ENCODE results near the gene CLOCK.
"Not testable (repeated sequence)": the region's sequence is repeated elsewhere in the genome, so short reads cannot be mapped to it uniquely, and the experiment has no call there.

CLOCK gene, protein sequence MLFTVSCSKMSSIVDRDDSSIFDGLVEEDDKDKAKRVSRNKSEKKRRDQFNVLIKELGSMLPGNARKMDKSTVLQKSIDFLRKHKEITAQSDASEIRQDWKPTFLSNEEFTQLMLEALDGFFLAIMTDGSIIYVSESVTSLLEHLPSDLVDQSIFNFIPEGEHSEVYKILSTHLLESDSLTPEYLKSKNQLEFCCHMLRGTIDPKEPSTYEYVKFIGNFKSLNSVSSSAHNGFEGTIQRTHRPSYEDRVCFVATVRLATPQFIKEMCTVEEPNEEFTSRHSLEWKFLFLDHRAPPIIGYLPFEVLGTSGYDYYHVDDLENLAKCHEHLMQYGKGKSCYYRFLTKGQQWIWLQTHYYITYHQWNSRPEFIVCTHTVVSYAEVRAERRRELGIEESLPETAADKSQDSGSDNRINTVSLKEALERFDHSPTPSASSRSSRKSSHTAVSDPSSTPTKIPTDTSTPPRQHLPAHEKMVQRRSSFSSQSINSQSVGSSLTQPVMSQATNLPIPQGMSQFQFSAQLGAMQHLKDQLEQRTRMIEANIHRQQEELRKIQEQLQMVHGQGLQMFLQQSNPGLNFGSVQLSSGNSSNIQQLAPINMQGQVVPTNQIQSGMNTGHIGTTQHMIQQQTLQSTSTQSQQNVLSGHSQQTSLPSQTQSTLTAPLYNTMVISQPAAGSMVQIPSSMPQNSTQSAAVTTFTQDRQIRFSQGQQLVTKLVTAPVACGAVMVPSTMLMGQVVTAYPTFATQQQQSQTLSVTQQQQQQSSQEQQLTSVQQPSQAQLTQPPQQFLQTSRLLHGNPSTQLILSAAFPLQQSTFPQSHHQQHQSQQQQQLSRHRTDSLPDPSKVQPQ

DNA sequence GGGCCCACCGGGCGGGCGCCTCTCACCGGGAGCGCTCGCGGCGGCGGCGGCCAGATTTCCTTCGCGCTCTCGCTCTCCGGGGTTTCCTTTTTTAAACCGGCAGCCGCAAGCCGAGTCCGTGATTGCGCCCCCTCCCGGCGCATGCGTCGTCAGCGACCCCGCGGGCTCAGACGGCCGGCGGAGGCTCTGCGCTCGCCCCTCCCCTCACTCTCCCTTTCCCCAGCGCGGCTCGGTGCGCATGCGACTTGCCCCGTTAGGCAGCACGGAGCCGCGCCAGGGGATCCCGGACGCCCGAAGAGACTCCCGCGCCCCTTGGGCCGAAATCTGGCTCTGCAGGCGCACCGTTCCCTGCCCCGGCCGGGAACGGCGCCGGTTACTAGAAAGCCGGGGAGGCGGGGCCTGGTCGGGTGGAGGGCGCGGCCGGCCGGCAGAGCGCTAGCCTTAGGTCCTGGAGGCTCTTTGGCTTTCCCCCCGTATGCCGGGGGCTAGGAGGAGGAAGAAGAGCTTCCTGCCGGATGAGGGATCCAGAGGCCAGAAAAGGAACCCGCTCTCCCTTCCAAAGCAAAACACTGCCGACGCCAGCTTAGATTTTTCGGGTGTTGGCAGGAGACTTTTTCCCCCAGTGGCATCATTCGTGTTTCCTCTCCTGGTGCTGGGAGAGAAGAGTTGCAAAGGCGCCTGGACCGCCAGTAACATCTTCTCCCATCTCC lies at the start of gene CLOCK:
Gene CLOCK (minus strand): TSS at position 154 of the 710 bp plus-strand sequence. CDS start 64,124 bp downstream, outside the sequence.
- FAIRE-seq = peak; percentile 73
- DNase-seq (ENCODE audit: insufficient read length, low spot score) = peak; percentile 50

DNA sequence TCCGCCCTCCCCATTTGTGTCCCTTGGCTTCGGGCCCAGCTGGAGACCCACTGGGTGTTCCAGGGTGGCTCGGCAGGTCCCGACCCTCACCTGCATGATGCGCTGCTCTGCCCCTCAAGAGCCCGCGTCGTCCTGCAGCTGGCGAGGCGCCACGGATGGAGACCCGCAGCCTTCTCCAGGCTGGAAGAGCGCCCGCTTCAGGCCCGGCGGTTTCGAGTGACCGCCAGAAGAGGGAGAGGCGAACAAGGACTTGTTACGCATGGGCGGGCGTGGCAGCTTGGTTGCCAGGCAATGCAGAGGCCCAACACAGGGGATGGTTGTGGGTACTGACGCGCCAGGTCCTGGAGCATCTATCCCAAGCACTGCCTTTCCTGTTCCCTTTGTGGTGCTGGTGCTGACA lies 45.3 kb upstream of the CLOCK start, which contains the start of gene PDCL2:
Gene PDCL2 (minus strand): TSS at position 232 of the 400 bp plus-strand sequence. CDS start 136 bp downstream, at position 96.
- DNase-seq (ENCODE audit: insufficient read length, low spot score) (no peak), FAIRE-seq (no peak)

DNA sequence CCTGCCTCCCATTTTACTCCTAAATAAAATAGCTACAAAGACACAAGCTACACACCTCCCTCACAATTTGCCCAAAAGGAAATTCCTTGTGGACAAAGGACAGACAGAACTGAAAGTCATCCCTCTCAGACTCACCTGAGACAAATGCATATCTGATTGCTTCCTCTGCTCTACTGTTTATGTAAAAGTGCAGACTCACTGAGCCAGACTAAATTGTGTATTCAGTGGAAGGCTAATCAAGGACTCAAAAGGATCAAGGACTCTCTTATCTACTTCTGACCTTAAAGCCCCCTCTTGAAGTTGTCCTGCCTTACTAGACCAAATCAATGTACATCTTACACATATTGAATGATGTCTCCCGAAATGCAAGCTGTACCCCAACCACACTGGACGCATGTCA lies 41.5 kb upstream of the CLOCK start:
- DNase-seq (ENCODE audit: insufficient read length, low spot score) = no peak
- no peak for FAIRE-seq

DNA sequence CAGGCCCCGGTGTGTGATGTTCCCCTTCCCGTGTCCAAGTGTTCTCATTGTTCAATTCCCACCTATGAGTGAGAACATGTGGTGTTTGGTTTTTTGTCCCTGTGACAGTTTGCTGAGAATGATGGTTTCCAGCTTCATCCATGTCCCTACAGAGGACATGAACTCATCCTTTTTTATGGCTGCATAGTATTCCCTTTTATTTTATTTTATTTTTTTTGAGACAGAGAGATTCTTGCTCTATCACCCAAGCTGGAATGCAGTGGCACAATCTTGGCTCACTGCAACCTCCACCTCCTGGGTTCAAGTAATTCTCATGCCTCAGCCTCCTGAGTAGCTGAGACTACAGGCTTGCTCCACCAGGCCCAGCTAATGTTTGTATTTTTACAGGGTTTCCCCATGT lies 36.1 kb upstream of the CLOCK start:
- FAIRE-seq = peak; percentile 85
- not testable (repeated sequence) for DNase-seq (ENCODE audit: insufficient read length, low spot score)

DNA sequence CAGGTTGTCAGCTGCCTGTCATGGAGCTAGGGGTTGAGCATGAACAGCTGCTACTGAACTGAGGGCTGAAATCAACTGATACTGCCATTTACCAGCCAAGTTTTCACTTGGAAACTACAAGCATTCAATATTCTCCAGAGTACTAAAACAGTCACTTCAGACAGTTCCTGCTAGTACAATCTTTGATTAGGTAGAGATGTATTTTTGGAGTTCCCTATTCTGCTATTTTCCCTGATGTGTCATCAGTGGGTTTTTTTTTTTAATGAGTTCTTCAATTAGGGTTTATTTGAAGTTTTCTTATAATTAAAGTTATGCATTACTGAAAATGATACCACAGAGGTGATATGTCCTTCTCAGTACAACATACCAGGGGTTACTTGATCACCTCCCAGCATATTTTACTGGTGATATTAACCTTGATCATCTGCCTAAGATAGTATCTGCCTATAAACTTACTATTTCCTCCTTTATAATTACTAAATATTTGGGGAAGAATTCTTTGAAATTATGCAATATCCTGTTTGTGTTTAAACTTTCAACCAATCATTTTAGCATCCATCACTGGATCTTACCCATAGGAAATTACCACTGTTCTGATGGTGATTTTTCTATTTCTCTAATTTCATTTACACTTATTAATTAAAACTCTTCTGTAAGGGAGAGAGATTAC lies 31.8 kb upstream of the CLOCK start:
- DNase-seq (ENCODE audit: insufficient read length, low spot score) (no peak), FAIRE-seq (no peak)

DNA sequence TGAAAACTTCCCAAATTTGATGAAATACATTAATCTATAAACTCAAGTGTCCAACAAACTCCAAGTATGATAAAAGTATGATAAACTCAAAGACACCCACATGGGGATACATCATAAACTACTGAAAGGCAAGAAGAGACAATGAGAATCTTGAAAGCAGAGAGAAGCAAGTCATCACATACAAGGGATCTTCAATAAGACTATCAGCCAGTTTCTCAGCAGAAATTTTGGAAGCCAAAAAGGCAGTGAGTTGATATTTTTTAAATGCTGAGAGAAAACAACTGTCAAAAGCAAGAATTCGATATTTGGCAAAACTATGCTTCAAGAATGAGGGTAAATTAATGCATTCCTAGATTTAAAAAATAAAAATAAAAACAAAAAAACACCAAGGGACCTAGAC lies 28.8 kb upstream of the CLOCK start:
- DNase-seq (ENCODE audit: insufficient read length, low spot score) = no peak
- no peak for FAIRE-seq

DNA sequence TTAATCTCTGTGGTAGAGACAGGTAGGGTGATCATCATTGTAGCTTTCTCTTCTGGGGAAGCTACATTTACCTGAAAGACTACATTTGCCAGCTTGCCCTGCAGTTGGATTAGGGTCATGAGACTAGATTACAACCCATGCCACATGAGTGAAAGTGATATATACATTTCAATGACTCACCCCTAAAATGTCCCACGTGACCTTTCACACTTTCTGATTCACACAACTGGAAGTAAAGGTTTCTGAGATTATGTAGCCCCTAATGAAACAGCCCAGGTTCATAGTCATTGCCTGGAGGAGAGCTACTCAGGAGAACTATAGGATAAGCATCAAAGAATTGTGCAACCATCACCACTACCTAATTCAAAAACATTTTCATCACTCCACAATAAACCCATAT lies 27.5 kb upstream of the CLOCK start:
- FAIRE-seq (no peak), DNase-seq (ENCODE audit: insufficient read length, low spot score) (no peak)

DNA sequence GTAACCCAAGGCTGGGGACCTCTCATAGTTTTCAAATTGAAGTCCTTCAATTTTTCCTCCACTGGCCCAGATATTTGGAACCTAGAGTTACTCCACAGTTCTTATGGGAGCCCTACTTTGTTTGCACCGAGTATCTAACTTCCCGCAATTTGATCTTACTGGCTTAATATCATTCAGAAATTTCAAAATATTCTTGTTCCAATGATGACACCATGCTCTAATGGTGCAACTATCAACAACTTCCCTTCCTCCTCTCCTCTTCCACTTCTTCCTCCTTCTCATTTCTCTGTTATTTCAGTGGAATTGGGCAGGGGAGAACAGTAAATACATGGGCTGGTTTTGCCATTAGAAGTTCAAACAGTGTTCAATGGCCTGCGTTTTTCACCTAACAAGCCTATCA lies 25.1 kb upstream of the CLOCK start:
- DNase-seq (ENCODE audit: insufficient read length, low spot score) (no peak), FAIRE-seq (no peak)

DNA sequence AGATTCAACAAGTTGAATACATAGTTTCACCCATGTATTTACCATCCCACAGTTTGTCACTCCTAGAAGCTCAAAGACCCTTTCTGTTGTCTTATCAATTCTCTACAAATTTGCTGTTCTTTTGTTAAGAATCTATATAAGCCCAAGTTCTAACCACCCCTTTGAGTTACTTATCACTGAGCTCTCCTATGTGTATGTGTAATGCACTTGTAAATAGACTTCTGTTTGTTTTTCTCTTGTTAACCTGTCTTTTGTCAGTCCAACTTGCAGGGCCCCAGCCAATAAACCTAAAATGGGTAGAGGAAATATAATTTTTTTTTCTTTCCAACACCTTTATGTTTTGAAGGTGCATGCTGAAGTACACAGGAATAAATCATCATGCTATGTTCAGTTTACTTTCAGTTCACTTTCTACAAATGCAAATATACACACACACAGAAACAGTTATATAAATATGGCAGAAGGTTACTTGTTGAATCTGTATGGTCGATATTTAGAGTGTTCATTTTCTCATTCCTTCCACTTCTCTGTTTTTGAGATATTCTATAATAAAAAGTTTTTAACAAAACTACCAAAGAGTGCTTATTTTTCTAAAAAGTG lies 22.3 kb upstream of the CLOCK start:
- FAIRE-seq (no peak), DNase-seq (ENCODE audit: insufficient read length, low spot score) (no peak)

DNA sequence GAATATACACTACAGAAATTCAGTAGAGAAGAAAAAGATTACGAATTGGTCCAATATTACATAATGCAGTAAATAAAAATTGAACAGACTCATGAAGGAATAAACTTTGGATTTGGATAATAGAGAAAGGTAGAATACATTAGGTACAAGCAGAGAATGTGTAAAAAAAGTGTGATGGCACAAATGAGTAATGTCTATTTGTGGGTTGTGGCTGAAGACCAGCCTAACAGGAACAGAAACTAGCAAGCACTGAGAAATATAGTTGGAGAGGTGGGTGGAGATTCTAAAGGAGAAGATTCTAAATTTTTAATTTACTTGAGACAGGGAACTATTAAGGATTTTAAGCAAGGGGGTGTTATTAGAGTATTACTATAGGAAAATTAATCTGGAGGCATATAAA lies 15.2 kb upstream of the CLOCK start:
- peak; percentile 13 for DNase-seq (ENCODE audit: insufficient read length, low spot score)
- no peak for FAIRE-seq

DNA sequence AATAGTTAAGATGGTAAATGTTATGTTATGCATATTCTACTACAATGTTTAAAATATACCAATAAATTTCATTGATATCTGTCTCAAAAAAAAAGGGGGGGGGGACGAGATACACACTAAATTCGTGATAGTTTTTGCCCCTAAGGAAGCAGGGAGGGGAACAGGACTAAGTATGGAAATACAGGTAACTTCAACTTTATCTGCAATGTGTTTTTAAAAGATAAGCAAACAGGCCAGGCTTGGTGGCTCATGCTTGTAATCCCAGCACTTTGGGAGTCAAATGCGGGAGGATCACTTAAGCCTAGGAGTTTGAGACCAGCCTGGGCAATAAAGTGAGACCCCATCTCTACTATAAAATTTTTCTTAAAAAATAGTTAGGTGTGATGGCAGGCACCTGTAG lies 13.4 kb upstream of the CLOCK start:
- DNase-seq (ENCODE audit: insufficient read length, low spot score) = no peak
- FAIRE-seq = no peak

DNA sequence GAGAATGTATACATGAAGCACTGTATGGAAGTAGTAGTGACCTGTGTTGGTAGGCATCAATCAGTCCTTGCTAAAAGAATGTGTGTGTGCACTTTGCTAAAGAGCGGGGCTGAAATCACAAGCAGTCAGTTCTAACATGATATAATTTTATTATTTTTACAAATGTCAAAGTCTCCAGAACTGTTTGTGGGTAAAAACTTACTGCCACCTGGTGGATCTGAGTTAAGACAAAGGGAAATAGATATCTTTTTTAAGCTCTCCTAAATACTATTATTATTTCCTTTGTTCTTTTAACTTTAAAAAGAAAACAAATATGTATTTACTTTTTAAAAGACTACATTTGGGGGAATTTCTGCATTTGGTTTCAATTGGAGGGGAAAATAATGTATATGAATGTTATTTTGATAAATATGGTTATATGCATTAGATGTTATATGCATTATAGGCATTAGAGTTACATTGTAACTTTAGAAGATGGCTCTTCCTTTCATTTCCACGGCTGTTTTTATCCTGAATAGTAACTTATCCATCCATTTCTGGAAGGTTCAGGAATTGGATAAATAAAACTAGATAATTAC lies 7.8 kb upstream of the CLOCK start:
- FAIRE-seq = no peak
- no peak for DNase-seq (ENCODE audit: insufficient read length, low spot score)

DNA sequence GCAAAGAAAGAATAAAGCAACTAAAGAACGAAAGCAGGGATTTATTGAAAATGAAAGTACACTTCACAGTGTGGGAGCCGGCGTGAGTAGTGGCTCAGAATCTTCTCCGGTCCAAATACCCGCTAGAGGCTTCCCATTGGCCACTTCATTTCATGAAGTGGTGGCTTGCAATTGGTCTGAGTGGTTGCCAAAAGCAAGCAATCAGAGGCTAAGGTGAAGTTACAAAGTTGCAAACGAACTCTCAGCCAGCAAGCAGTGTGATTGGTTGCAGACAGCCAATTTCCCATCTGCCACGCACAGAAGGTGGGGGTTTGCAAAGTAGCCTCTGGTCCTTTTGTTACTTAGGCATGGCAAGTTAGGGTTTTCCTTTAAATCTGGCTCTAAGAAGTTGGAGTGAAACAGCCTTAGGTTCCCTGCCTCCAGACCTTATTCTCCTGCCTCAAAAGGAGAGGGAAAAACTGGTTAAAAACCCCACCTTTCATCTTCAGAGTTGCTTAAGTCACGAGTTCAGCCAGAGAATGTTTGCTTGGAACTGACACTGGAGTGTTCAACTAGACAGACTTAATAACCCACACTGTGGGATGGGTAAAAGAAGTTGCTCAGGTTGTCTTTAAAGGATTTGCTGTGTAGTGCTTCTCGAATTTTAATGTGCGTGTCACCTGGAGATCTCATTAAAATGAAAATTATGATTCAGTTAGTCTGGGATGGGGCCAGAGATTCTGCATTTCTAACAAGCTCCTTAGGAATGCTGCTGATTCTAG lies 6.9 kb upstream of the CLOCK start:
- no peak for FAIRE-seq
- no peak for DNase-seq (ENCODE audit: insufficient read length, low spot score)

DNA sequence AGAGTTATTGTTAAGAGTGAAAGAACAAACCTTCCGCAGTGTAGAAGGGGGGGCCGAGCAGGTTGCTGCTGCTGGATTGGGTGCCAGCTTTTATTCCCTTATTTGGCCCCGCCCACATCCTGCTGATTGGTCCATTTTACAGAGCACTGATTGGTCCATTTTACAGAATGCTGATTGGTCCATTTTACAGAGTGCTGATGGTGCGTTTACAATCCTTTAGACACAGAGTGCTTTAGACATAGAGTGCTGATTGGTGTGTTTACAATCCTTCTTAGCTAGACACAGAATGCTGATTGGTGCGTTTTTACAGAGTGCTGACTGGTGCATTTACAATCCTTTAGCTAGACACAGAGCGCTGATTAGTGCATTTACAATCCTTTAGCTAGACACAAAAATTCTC lies 5.3 kb upstream of the CLOCK start:
- not testable (repeated sequence) for FAIRE-seq; DNase-seq (ENCODE audit: insufficient read length, low spot score)

DNA sequence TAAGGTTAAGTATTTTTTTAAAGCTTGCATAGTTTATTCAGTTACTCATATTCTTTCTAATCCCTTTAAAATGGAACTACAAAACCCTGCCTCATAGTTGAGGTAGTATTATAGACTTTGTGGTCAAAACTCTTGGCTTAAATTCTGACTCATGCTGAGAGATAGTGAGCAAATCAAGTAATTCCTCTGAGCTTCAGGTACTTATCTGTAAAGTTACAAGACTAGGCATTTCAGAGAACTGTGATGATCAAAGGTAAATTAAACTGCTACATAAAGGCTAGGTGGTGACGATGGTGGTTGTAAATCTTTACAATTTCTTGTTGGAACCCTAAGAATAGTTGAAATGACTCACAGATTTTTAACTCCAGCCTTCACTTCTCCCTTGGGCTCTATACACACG lies 3.2 kb upstream of the CLOCK start:
- DNase-seq (ENCODE audit: insufficient read length, low spot score) = no peak
- no peak for FAIRE-seq

DNA sequence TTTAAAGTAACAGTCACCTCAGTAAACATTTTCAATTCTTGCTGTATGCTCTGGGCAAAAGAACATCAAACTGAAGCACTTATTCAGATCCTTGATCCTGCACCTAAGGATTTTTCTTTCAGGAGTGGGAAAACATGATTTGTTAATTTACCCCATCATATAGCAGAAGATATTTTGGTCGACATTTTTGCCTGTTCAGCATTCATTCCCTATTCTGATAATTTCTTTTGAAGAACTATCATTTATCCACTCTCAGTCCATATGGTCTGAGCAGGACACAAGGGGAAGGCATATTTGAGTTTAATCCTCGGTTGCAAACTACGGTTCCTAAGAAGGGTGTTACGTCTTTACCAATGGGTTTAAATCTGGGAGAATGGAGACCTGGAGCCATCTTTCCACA lies 1.2 kb upstream of the CLOCK start:
- FAIRE-seq (no peak), DNase-seq (ENCODE audit: insufficient read length, low spot score) (no peak)

DNA sequence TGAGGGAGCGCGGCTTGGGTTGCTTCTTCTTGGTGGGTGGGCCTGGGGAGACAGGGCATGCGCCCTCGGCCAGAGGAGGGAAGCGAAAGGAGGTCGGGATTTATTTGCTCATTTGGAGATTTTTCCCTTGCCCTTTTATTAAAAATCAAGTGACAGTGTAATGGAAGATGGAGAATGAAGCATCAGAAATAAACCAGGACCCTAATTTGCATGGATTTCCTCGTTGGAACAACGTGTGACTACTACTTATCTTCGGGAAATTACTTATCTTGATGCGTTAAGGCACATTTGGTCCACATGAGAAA lies 709 bp upstream of the CLOCK start:
- DNase-seq (ENCODE audit: insufficient read length, low spot score) (no peak), FAIRE-seq (peak; percentile 78)

DNA sequence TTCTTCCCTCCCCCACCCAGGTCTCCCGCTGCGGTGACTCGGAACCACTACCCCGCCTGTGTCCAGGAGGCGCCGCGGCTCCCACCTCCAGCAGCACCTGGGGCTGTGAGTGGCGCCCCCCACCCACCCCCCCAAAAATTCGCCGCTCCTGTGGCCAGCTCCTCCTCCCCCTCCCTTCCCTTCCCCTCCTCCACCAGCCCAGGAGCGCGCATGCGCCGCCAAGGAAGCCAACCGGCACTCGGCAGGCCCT lies 278 bp downstream of the CLOCK start:
- DNase-seq (ENCODE audit: insufficient read length, low spot score) = no peak
- FAIRE-seq = no peak

DNA sequence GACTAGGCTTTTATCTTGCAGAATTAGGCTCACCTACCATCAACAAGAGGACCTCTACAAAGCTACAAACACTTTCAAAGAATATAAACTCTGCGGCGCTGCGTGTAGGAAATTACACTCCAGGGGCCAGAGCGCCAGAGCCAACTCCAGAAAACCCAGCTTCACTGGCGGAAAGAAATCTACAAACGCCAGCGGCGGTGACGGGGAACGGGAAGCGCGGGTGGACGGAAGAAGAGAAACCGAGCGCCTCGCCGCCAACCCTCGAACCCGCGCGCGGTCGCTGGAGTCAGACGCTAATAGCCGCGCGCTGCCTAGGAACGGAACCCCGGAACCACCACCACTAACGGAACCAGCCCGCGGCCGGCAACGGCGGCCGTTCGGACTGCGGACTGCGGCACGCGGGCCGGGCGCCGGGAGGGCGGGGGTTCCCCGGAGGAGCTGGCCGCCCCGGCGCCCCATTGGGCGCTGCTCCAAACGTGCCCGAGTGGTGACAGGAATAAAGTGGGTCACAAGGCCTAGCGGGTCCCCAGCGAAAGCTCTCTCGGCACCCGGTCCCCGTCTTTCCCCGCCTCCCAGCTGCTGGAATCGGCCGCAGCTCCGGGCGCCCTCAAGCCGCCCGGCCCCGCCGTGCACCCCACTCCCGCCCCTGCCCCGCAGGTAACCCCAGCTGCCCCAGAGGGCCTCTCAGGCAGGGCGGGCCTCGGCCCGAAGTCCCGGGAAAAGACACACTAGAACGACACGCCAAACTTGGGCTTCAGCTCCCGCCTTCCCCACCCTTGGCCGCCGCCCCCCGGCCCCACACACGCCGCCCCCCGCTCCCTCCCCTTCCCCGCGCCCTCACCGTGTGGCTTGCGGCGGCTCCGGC lies 836 bp downstream of the CLOCK start:
- DNase-seq (ENCODE audit: insufficient read length, low spot score) (peak; percentile 27), FAIRE-seq (peak; percentile 80)

All from GM19239 (cell line).